HG03095 (cell line): ENCODE measurements around the gene EHD1.

Experiments
- ATAC-seq: cut with Tn5 transposase; IDR thresholded peaks from one replicate; pipeline ENCODE4 v1.9.1; 2021; ENCODE audit warnings: moderate library complexity; ENCODE audit not compliant: unreplicated experiment

The EHD1 gene

DNA sequence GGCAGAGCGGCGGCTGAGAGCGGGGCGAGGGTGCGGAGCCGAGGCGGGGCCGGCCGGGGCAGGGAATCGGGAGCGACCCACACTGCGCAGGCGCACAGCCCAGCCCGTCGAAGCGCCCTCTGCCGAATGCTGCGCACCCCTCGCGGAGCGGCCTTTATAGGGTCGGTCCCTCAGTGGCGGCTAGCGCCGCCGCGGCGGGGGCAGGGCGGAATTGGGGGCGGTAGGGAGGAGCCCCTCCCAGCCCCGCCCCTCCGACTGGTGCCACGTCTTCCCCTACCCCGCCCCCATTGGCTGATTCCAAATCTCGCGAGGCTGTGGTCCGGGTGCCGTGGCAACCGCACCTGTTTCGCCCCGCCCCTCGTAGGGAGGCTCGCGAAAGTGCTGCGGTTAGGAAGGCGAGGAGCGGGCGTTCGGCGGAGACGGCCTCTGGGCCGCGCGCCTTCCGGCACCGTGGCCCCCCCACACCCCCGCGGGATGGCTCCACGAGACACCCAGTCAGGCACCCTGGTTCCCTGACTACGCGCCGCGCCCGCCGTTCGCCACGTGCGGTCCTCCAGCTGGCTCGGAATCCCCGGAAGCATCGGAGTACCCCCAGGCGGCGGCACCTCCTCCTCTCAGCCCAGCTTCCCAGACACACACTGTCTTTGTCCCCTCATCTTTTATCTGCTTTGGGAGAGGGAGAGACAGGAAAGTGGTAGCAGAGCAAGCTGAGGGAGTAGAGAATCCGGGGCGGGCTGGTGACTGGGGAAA lies at the start of gene EHD1:
Gene EHD1 (minus strand): TSS at position 128 of the 750 bp plus-strand sequence. CDS start 157 bp downstream, outside the sequence.
- ATAC-seq: peak; percentile 48

DNA sequence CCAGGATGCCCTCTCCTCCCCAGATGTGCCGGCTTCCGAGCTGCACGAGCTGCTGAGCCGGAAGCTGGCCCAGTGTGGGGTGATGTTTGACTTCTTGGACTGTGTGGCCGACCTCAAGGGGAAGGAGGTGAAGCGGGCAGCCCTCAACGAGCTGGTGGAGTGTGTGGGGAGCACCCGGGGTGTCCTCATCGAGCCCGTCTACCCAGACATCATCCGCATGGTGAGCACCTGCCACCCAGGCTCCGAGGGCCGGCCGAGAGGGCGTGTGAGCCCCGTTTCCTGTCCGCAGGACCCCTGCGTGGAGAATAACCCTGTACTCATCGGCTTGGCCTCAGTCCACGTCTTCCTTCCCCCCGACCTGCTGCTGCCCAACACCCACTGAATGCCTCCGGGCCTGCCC lies 48.3 kb upstream of the EHD1 start:
- ATAC-seq: no peak

DNA sequence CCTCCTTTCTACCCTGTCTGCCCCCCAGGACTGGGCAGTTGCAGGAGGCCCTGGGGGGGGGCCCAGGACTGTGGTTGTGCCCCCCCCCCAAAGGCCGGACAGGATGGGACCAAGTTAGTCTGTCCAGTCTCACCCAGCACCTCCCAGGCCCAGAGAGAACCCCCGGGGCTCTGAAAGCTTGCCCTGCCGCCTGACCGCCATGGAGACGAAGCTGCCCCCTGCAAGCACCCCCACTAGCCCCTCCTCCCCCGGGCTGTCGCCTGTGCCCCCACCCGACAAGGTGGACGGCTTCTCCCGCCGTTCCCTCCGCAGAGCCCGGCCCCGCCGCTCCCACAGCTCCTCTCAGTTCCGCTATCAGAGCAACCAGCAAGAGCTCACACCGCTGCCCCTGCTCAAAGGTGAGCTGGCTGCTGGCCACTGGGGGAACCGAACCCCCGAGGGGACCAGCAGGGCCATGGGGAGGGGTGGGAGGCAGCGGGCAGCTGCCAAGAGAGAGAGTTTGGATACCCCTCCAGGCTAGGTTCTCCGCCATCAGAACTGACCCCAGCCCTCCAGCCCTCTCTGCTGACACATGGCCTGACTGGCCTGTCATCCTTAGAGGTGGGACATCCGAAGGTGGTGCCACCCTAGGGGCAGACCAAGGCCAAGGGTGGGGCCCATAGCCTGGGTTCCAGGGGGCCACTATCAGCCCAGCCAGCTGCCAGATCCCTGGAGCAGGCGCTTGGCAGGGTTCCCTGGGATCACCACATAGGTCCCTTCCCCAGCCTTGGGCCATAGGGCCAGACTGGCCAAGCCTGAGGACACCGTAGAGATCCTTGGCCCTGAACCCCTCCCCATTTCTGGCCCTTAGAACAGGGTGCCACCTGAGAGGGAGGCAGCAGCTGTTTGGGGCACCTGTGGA lies 47.4 kb upstream of the EHD1 start:
- no peak for ATAC-seq

DNA sequence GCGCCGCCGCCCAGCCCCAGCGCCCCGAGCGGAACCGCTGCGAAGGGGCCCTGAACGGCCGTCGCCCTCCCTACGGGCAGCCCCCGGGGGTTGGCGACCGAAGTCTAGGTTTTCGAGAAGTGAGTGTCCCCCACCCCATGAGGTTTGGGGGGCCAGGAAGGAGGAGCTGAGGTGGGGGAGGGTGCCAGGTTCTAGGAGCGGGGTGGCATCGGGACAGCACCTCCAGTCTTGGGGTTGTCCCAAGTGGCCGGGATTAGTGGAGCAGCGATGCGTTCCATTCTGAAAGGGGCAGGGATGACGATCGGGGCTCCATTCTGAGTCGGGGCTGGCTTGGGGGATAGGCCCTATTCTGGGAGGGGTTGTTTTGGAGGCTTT lies 46.5 kb upstream of the EHD1 start:
- peak; percentile 2 for ATAC-seq

DNA sequence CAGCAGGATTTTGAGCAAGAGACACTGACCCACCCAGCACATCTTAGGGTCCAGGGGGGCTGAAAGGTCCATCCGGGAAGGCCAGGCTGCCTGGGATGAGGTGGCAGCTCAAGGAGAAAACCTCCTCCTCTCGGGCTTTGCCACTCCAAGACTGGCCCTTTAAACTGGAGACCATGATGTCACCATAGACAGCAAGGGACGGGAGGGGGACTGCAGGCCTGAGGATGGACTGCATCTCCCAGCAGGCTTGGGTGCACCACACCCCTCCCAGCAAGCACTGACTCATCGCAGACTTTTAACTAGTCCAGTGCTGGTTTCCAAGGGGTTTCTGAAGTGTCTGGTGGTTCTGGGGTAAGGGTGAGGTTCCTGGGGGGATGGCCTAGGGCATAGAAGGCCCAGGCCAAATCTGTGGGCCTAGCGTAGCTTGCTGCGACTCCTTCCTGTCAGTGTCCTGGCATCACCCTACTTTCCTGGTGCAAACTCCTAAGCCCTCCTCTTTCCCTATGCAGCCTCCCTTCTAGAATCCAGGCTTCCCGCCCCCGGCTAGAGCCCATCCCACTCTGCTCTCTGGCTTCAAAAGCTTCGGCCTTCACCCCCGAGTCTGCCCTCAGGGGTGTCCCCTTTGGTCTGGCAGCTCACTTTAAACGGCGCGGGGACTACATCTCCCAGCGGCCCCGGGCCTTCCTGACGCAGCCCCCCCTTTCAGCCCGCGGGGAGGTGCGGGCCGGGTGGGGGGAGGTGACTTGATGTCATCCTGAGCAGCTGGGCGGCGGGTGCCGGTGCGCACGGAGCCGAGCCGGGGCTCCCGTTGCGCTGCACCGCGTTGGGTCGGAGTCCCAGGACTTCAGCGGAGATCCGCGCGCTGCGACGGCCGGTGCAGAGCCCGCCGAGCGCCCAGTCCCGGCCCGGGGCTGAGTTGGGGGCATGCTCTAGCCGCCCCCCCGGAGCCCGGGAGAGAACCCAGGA lies 45.8 kb upstream of the EHD1 start, which contains the start of gene PPP2R5B:
Gene PPP2R5B (plus strand): TSS at position 746 of the 966 bp plus-strand sequence. CDS start 1,046 bp downstream, outside the sequence.
- ATAC-seq: peak; percentile 73

DNA sequence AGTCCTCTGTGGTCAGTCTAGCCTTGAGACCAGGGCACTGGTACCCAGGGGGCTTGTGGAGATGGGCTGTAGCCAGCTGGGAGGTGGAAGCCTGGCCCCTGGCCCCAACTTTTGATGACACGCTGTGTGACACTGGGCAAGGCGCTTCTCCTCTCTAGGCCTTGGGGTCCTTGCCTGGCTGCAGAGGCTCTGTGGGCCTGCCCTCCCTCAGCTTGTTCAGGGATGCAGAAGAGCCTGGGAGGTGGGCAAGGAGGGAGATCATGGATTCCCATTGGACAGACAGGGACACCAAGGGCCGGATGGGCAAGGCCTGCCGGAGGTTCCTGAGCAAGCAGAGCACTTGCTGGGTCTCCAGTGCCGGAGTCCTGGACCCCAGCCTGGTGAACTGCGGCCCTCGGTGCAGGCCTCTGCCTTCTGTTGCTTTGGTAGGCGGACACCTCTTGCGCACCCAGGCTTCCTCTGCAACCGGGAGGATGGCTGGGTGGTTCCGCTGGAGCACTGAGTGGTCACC lies 44.8 kb upstream of the EHD1 start:
- ATAC-seq: no peak

DNA sequence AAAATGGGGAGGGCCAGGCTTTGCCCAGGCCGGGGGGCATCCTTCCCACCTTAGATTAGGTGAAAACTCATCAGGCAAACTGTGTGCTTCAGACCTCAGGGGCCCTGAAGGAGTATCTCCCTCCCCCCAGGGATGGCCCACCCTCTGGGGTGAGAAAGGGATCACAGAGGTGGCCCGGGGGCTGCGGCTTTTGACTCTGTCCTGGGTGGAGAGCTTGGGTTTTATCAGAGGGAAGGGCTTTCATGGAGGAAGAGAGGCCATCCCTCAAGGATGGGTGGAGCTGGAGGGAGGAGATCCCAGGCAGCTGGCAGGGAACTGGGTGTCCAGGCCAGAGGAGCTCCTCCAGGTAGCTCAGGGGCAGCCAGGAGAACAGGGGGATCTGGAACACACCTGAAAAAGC lies 43.0 kb upstream of the EHD1 start:
- no peak for ATAC-seq

DNA sequence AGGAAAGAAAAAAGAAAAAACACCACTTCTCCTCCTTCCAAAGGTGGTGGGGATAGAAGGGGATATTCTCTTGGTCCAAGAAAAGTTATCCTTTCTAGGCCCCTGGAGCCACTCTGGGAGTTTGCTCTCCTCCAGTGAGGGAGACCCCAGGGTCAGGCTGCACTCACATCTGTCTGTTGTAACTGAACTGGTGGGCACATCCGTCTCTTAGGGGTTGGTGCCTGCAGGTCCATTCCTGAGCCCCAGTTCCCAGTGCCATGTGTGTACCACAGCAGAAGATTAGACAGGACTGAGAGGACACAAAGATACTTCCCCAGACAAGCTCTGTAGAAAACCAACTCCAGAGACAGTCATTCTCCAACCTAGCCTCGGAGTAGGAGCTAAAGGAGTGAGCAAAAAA lies 41.7 kb upstream of the EHD1 start:
- ATAC-seq: no peak

DNA sequence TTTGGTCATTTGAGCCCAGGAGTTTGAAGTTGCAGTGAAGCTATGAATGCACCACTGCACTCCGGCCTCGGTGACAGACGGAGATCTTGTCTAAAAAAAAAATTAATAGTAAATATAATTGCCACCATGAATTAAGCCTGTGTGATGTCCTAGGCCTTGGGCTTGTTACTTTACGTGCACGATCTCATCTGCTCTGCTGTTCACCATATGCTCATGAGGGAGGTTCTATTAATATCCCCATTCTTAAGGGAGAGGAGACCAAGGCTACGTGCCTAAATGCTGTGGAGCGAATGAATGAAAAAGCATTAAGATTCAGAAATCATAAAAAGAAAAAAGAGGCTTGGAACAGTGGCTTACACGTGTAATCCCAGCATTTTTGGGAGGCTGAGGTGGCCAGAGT lies 41.2 kb upstream of the EHD1 start:
- ATAC-seq: no peak

DNA sequence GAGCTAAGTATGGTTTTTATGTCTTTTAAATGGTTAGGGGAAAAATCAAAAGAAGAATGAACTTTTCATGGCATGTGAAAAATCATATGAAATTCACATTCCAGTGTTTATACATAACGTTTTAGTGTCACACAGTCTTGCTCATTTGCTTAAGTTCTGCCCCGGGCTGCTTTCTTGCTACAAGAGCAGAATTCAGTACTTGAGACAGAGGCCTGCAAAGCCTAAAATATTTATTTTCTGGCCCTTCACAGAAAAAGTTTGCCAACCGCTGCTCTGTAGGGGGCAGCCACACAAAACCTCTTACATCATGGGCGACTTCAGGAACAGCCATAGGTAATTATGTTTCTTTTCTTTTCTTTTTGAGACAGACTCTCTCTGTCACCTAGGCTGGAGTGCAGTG lies 39.6 kb upstream of the EHD1 start:
- ATAC-seq: no peak

DNA sequence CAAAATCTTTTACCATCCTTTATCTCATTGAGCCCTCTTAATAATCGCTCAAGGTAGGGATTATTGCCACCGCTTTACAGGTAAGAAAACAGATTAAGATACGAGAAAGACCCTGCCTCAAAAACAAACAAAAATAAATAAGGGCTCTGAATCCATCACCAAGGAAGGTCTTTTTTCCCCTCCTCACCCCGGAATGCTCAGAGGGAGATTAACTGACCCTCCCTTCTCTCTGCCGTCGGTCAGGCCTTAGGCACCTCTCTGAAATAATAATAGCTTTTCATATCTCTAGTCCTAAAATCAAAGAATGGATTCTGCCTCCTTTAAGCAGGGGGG lies 39.2 kb upstream of the EHD1 start:
- ATAC-seq: no peak

DNA sequence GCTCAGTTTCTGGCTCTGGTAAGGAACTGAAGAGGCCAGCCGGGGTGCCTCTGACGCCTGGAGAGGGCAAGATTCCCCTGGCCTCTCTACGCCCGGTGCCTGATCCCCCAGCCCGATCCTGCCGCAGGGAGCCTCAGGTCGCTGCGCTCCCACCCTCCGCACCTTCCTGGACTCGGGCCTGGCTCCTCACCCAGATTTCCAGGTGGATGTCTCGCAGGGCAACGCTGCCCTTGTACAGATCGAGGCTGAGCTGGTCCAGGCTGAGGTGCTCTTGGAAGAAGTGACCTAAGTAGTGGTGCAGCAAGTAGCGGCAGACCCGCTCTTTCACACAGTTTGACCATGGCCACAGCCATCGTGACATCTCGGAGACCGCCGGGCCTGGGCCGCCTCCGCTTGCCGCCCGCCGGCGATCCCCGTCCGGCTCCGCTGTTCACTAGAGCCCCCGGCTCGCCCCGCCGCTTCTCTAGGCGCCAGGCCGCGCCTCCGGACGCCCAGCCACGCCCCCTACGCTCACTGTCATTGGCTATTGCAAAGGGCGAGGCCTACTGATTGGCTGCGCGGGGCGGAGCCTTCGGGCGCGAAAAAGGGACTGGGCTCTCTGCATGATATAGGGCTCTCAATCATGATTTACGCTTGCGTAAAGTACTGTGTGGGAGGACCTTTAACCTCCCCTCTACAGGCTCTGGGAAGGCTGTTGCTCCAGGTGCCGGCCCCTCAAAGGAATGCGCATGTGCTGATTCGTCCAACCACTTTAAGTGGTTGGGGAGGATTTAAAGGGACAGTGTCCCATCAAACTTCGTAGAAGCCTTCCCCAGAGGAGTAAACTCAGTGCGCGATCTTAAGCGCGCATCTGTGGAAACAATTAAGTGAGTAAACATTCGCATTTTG lies 38.6 kb upstream of the EHD1 start, which contains the start of gene ATG2A:
Gene ATG2A (minus strand): TSS at position 435 of the 888 bp plus-strand sequence. CDS start 74 bp downstream, at position 361.
- ATAC-seq: peak; percentile 88

DNA sequence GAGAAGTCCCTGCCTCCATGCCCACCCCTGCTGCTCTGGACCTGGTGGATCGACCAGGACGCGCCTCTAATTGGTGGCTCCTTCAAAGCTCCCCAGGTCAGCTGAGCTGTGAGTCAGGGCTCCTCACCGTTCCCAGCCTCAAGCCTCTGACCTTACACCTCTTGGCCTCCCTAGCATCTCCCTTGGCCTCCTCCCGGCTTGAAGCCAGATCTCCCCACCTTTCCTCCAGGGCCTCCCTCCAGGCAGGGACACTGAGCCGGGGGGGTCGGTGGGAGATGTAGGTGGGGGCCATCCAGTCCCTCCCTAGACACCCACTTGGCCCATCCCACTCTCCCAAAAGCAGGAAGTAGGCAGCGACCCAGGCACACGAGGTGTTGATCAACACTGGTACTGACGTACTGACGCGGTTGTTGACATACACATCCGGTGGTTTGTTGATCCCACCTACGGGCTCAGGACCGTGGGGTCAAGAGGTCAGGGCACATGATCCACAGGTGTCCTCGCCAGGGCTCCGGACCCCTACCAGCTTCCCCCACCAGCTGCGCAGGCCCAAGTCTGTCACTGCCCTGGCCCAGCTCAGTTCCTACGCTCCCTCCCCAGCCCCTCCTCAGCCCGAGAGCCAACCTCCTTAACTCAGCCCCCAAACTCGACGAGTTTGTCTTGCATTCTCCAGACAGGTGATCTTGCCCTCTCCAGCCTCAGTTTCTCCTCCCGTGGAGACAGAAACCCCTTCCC lies 37.8 kb upstream of the EHD1 start:
- ATAC-seq: no peak

DNA sequence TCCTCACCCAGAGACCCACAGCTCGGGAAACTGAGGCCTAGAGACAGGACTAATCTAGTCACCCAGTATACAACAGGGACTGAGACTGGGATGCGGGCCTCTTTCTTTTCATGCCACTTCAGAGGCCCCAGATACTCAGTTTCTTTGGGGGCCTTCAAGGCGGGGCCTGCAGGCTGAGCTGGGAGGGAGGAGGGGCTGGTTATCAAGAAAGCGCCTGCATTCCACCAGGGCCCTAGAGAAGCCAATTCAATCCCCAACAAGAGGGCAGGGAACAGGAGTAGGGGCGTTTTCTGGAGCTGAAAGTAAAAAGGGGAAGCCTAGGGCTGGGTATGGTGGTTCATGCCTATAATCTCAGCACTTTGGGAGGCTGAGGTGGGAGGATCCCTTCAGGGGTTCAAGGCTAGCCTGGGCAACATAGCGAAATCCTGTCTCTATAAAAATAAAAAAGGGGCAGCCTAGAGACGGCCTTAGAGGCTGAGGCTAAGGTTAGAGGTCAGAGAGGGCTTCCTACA lies 37.0 kb upstream of the EHD1 start:
- ATAC-seq: no peak

DNA sequence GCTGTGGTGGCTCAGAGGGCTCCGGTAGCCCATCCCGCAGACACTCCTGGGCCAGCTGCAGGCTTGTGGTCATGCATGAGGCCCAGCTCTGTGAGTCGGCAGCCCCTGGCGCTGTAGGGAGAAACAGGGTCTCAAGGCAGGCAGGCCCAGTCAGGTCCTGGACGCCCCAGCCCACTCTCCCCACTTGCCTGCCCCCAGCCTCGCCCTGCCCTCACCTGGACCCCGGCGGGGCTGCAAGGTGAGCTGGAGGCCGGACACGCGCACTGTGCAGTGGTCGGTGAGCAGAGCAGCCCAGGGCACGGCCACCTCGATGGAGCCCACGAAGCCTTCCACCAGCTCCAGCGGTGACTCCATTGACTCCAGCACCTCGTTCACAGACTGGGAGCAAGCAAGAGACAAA lies 35.7 kb upstream of the EHD1 start:
- no peak for ATAC-seq

DNA sequence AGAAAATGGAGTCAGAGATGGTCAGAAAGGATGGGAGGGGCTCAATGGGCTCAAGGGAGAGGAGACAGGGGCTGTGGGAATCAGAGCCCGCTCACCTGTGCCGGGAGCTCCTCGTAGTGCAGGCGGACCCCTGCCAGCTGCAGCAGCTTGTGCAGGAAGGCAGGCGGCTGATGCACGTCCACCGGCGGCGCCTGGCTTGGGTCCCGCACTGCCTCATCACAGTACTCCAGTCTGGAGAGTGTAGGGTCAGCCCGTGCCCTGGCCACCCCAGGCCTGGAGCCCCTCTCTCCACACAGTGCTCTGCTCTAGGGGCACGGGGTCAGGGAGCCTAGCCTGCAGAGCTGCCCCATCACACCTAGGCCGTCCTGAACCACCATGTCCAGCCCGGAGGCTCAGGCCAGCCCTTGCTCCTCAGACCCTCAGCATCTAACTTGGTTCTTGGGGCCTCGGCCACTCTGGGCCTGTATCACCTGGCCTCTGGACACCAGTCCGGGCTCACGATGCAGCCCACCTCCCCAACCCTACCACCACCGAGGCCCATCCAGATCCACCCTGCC lies 34.8 kb upstream of the EHD1 start:
- ATAC-seq: no peak

DNA sequence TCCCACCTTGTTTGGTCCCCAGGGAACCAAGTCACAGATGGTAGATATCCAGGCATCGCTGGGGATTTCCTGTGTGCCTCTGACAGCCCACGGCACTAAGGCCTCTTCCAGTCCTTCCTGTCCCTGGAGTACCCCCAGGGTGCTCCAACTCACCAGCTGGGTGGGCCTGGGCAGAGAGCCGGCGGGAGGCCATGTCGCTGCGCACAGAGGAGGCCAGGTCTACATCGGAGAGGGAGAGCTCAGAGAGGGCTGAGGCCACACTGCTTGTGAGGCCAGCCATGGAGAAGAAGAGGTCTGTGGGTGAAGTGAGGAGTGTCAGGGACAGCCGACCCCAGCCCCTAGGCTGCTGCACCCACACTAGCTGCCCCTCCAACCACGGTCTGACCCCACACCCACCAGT lies 33.3 kb upstream of the EHD1 start:
- ATAC-seq: no peak

DNA sequence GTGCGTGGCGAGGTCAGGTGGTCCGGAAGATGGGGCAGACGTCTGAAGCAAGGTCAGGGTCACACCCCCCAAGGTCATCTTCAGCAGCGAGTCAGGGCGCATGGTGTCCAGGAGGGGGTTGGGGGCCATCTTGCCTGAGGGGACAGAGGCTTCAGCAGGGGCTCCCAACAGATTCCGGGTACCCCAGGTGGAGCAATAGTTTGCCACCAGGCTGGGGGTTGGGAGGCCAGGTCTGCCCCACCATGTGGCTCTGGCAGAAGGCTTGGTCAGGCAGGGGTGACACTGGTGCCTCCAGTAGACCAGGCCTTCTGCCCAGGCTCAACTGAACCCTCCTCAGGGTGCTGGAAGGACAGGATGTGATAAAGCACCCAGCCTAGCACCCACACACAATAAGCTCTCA lies 32.7 kb upstream of the EHD1 start:
- no peak for ATAC-seq
